ENCODE measurements around the gene DGCR2. TPM values are rescaled to one million over a fixed set of nuclear protein-coding genes. Genes with fewer than 3 reads are reported as not detected.

DGCR2 gene
- polyA plus RNA-seq, 1 donor (not counting 4 experiments of a cell fraction or from before 2014, with no cell fraction given) = 23.2 TPM

- no peaks in the 10 kb centered on the region for H3K9me3 ChIP-seq (ENCODE audit: control insufficient read depth, low read depth, low read length)
- H2AFZ ChIP-seq (ENCODE audit: control insufficient read depth, low read length) = peak overlapping the region; percentile 85
- peak overlapping the region; percentile 45 for H3K27ac ChIP-seq (ENCODE audit: control insufficient read depth, insufficient read depth, low read length)
- peak overlapping the region; percentile 81 for H3K9ac ChIP-seq (ENCODE audit: control insufficient read depth, extremely low read depth, insufficient read depth, low read length)
- peak overlapping the region; percentile 72 for H3K4me2 ChIP-seq (ENCODE audit: control insufficient read depth, extremely low read depth, insufficient read depth, low read depth, low read length)
- TF ChIP-seq EZH2 (IDR thresholded peaks at IDR 0.05; ENCODE audit: low read length) (no peak), CTCF (optimal IDR thresholded peaks at IDR 0.05 in 1 of 3, IDR thresholded peaks at IDR 0.05 in 1 of 3, conservative IDR thresholded peaks at IDR 0.05 in 1 of 3; ENCODE audit: extremely low read depth in 1 of 3, insufficient read depth in 2 of 3, low read length in 3 of 3) (no peak)
- FAIRE-seq (no peak), DNase-seq (ENCODE audit: low read depth, low spot score) (no peak)
- H3K4me3 ChIP-seq (ENCODE audit: control insufficient read depth in 2 of 3, extremely low read depth in 1 of 3, insufficient read depth in 2 of 3, low read depth in 1 of 3, low read length in 3 of 3) = peak overlapping the region; percentile 76 to 88 (median 86)
- dilution Hi-C loops (cut with MboI; ENCODE audit: extremely low pct_ligation_motif_present, low sequenced_read_pairs) = no loop called here
- peaks cover 20% of the 10 kb centered on the region for H3K79me2 ChIP-seq (ENCODE audit: control insufficient read depth, insufficient read depth, low read length)
- H3K4me1 ChIP-seq (ENCODE audit: control insufficient read depth, extremely low read depth, insufficient read depth, low read length) = peaks cover 6% of the 10 kb centered on the region
- H3K27me3 ChIP-seq (ENCODE audit: control insufficient read depth, extremely low read depth, insufficient read depth, low read length) = peaks cover 15% of the 10 kb centered on the region
- no peaks in the 10 kb centered on the region for H4K20me1 ChIP-seq (ENCODE audit: control insufficient read depth, extremely low read depth, insufficient read depth, low read length)
- H3K36me3 ChIP-seq (ENCODE audit: control insufficient read depth in 2 of 2, extremely low read depth in 1 of 2, insufficient read depth in 2 of 2, low read length in 2 of 2) = peaks cover 14 to 17% of the 10 kb centered on the region in 2 experiments
- no peaks in the 10 kb centered on the region for H3K9me1 ChIP-seq (ENCODE audit: control insufficient read depth, extremely low read depth, insufficient read depth, low read length)
These were observed 21.8 kb upstream of the DGCR2 start for GRCh38 chr22:19143967-19144400.

GRCh38 chr22:19143212-19143611 is 21.0 kb upstream of the DGCR2 start:
- Histone ChIP-seq H3K27ac (ENCODE audit: control insufficient read depth, insufficient read depth, low read length) (no peak overlapping the region), H3K4me2 (ENCODE audit: control insufficient read depth, extremely low read depth, insufficient read depth, low read depth, low read length) (peak overlapping the region; percentile 72), H3K27me3 (ENCODE audit: control insufficient read depth, extremely low read depth, insufficient read depth, low read length) (peaks cover 8% of the 10 kb centered on the region), H3K79me2 (ENCODE audit: control insufficient read depth, insufficient read depth, low read length) (peaks cover 20% of the 10 kb centered on the region), H3K9ac (ENCODE audit: control insufficient read depth, extremely low read depth, insufficient read depth, low read length) (peak overlapping the region; percentile 36), H2AFZ (ENCODE audit: control insufficient read depth, low read length) (no peak overlapping the region), H3K36me3 (ENCODE audit: control insufficient read depth in 2 of 2, extremely low read depth in 1 of 2, insufficient read depth in 2 of 2, low read length in 2 of 2) (peaks cover 14 to 24% of the 10 kb centered on the region in 2 experiments), H3K4me3 (ENCODE audit: control insufficient read depth in 2 of 3, extremely low read depth in 1 of 3, insufficient read depth in 2 of 3, low read depth in 1 of 3, low read length in 3 of 3) (peak overlapping the region in 1 of 3 experiments; percentile 76), H3K9me3 (ENCODE audit: control insufficient read depth, low read depth, low read length) (no peaks in the 10 kb centered on the region), H3K9me1 (ENCODE audit: control insufficient read depth, extremely low read depth, insufficient read depth, low read length) (no peaks in the 10 kb centered on the region), H3K4me1 (ENCODE audit: control insufficient read depth, extremely low read depth, insufficient read depth, low read length) (peaks cover 6% of the 10 kb centered on the region), H4K20me1 (ENCODE audit: control insufficient read depth, extremely low read depth, insufficient read depth, low read length) (no peaks in the 10 kb centered on the region)
- DNase-seq (ENCODE audit: low read depth, low spot score) (no peak), FAIRE-seq (no peak)
- dilution Hi-C loops (cut with MboI; ENCODE audit: extremely low pct_ligation_motif_present, low sequenced_read_pairs) = no loop called here
- no peak for TF ChIP-seq EZH2 (IDR thresholded peaks at IDR 0.05; ENCODE audit: low read length)
- TF ChIP-seq CTCF (optimal IDR thresholded peaks at IDR 0.05 in 1 of 3, IDR thresholded peaks at IDR 0.05 in 1 of 3, conservative IDR thresholded peaks at IDR 0.05 in 1 of 3; ENCODE audit: extremely low read depth in 1 of 3, insufficient read depth in 2 of 3, low read length in 3 of 3) = no peak
